GM12872 (cell line): Measurements from ENCODE around the gene NRSN2.

Source experiments
- CTCF ChIP-seq: IDR thresholded peaks from 3 replicates; pipeline ENCODE4 v1.5.1; 2011; ENCODE audit warnings: low read depth, mild to moderate bottlenecking, low read length, moderate library complexity; ENCODE audit not compliant: insufficient read depth

The NRSN2 gene

GRCh38 chr20:370977-371754 lies 24.3 kb downstream of the NRSN2 start:
- TF ChIP-seq CTCF = no peak

- TF ChIP-seq CTCF = no peak
These were observed 25.0 kb downstream of the NRSN2 start for GRCh38 chr20:371755-372542.

GRCh38 chr20:373171-373890 lies 26.4 kb downstream of the NRSN2 start:
- no peak for TF ChIP-seq CTCF

DNA sequence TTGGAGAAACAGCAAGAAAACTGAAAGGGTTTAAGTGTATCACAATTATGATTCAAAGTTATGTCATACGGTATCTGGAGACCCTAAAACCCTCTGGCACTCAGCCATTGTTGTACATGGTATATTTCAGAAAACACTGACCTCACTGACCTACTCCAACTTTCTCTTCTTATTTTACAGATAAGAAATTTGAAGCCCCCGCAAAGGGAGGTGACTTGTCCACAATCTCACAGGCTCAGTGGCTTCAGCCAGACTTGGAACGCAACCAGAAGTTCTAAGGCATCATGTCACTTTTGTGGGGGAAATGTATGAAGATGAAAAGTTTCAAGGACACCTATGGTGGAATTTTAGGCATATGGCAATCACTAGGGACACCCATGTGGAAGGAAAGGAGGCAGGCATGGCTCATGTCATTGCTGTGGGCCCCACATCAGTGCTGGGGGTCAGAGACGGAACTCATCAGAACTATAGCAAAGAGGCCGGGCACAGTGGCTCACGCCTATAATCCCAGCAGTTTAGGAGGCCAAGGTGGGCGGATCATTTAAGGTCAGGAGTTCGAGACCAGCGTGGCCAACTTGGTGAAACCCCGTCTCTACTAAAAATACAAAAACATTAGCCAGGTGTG lies 28.5 kb downstream of the NRSN2 start:
- TF ChIP-seq CTCF = no peak

GRCh38 chr20:376089-376488 lies 29.2 kb downstream of the NRSN2 start:
- no peak for TF ChIP-seq CTCF

DNA sequence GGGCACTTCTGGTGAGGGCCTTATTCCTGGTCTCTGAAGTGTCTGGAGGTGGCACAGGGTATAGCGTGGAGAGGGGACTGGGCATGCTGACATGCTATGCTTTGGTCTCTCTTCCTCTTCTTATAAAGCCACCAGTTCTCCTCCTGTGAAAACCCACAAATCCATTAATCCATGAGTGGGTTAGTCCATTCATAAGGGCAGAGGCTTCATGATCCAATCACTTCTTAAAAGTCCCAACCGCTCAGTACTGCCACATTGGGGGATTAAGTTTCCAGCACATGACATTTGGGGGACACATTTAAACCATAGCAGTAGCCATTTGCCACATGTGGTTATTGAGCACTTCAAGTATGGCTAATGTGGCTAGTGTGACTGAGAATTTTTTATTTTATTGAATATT lies 29.8 kb downstream of the NRSN2 start:
- no peak for TF ChIP-seq CTCF

DNA sequence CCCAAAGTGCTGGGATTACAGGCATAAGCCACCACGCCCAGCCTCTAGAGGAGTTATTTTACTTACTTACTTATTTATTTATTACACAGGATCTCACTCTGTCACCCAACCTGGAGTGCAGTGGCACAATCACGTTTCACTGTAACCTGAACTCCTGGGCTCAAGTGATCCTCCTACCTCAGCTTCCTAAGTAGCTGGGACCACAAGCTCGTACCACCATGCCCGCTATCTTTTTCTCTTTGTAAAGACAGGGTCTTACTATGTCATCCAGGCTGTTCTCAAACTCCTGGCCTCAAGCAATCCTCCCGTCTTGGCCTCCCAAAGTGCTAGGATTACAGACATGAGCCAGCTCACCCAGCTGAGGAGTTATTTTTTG lies 32.0 kb downstream of the NRSN2 start:
- no peak for TF ChIP-seq CTCF
